ENCODE results near the gene NKD1. TPM values are rescaled to one million over a fixed set of nuclear protein-coding genes. Genes with fewer than 3 reads are reported as not detected.
"Not testable (repeated sequence)": the region's sequence is repeated elsewhere in the genome, so short reads cannot be mapped to it uniquely, and the experiment has no call there.

Gene NKD1
- total RNA-seq, 2 experiments from 2014 or later, result 0.91 to 1.1 TPM

DNA sequence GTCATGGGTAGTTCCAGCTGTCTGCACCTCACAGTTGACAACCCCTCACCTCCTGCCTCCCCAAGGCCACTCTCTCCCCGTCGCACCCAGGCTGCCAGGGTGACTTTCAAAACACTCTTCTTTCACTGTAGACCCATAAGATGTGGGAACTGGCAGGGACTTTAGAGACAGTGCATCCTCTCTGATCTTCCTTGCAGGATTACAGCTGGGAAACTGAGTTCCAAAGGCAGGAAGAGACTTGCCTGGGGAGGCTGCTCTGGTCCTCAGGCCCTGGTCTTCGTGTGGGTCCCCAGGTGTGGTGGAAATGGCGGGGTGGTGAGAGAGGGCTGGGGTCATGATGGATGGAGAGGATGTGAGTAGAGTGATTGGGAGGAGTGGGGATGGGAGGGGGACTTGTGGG is 21.9 kb upstream of the NKD1 start:
- no peak for ATAC-seq (ENCODE audit: low read depth)
- peaks cover 17% of the 10 kb centered on the region for H3K9me3 Mint-ChIP-seq
- no peaks in the 10 kb centered on the region for H3K36me3 Mint-ChIP-seq
- H3K4me1 Mint-ChIP-seq, result no peaks in the 10 kb centered on the region
- H3K27me3 Mint-ChIP-seq, result peaks cover 20% of the 10 kb centered on the region
- H3K27ac Mint-ChIP-seq, result no peak overlapping the region
- no peak overlapping the region for H3K4me3 Mint-ChIP-seq
- DNase-seq, result no peak
- POLR2A ChIA-PET, result no interaction called here

DNA sequence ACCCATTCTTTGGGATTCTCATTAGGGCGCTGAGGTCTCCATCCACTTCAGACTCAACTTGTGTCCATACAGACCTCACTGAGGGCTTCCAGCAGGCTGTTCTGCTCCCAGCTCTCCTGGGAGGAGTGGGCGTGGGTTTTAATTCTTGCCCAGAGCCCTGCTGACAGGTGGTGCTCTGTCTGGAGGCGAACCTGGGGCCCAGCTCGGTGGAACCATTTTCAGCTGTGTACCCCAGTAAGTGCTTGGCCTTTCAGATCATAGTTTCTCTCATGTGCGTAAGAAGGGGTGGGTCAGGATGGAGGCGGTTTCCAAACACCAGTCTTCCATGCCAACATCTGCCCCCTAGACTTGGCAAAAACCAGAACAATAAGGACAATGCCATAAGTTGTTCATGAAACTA is 21.4 kb upstream of the NKD1 start:
- H3K27ac Mint-ChIP-seq, result no peak overlapping the region
- H3K36me3 Mint-ChIP-seq, result no peaks in the 10 kb centered on the region
- H3K4me1 Mint-ChIP-seq, result no peaks in the 10 kb centered on the region
- POLR2A ChIA-PET, result no interaction called here
- no peak for DNase-seq
- no peak overlapping the region for H3K4me3 Mint-ChIP-seq
- ATAC-seq (ENCODE audit: low read depth), result no peak
- peaks cover 18% of the 10 kb centered on the region for H3K27me3 Mint-ChIP-seq
- H3K9me3 Mint-ChIP-seq, result peaks cover 17% of the 10 kb centered on the region

DNA sequence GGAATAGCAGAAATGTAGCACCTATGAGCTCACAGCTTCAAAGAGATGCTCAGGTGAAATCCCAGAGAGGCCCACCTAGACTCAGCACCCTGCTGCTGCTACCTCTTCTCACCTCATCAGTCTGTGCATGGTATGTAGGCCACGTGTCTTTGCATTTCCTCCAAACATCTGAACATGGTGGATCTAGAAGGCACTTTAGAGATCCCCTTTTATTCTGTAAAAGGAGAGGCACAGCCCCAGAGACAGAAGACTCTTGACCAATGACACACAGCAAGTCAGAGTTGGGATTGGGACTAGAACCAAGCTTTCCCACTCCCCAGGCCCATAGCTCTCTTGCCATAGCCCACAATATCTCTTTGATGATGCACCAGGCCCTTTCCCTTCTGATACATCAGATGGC is 19.4 kb upstream of the NKD1 start:
- POLR2A ChIA-PET, result no interaction called here
- no peaks in the 10 kb centered on the region for H3K36me3 Mint-ChIP-seq
- H3K27me3 Mint-ChIP-seq, result peaks cover 19% of the 10 kb centered on the region
- H3K9me3 Mint-ChIP-seq, result peaks cover 17% of the 10 kb centered on the region
- ATAC-seq (ENCODE audit: low read depth) (no peak), DNase-seq (no peak)
- no peak overlapping the region for H3K4me3 Mint-ChIP-seq
- no peak overlapping the region for H3K27ac Mint-ChIP-seq
- no peaks in the 10 kb centered on the region for H3K4me1 Mint-ChIP-seq

DNA sequence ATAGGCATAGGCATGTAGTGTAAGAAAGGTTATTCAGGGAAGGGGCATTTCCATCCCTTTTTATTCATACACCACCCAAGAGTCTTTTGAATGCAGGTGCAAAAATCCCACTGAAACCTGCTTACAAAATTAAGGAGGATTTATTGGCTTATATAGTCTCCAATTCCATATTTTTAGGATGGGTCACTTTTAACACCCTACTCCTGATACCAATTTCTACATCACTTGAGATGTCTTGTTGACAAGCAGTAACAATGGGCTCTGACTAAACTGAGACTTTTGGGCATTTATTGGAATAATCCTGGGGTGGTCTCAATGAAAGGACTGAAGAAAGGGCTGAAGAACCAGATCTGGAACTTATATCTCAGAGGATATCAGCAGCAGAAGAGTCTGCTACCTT is 18.9 kb upstream of the NKD1 start:
- POLR2A ChIA-PET, result no interaction called here
- Mint-ChIP-seq H3K4me1 (no peaks in the 10 kb centered on the region), H3K9me3 (peaks cover 17% of the 10 kb centered on the region)

DNA sequence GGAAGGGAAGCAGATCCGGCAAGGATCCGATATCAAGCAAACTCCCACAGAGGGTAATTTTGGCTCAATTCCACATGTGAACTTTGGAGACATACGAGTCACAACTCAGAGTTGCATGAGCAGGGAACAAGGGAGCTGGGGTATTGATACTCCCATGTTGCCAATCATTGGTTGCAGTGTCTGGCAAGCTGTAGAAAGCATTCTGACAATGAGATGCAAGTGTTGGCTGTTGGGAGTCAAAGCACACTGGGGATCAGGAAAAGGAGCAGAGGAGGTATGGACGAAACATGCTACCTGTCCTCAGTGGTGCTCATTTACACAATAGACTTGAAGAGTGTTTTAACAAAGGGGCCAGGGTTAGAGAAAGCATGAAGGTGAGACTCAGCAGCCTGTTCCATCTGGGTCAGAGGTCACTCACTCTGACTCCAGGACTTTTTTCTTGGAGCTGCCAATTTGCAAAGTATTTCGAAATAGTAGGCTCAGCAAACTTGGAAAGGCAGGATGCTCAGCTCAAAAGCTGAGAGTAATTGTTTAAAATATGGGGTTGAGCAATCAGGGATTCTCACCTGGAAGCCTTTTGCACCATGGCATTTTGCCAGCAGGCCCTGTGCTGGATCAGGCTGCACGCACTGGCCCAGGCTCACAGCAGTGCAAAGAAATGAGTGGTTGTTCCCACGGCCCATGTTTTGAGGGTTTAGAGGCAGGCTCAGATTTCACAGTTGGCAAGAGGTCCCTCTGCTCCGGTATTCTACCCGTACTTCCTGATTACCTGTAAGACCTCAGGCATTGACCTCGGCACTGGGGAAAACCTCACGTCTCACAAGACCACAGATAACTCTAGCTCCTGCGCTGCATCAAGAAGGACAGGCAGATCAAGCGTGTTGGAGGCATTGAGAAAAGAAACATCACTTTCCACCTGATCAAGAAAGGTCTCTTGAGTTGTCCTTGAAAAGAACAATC is 17.6 kb upstream of the NKD1 start:
- H3K27ac Mint-ChIP-seq, result no peak overlapping the region
- H3K36me3 Mint-ChIP-seq, result no peaks in the 10 kb centered on the region
- no peak overlapping the region for H3K4me3 Mint-ChIP-seq
- DNase-seq (no peak), ATAC-seq (ENCODE audit: low read depth) (no peak)
- POLR2A ChIA-PET, result no interaction called here
- H3K9me3 Mint-ChIP-seq, result peaks cover 17% of the 10 kb centered on the region
- H3K27me3 Mint-ChIP-seq, result peaks cover 22% of the 10 kb centered on the region
- no peaks in the 10 kb centered on the region for H3K4me1 Mint-ChIP-seq

More for the DNA sequence above, 18.9 kb upstream of the NKD1 start:
- no peak for ATAC-seq (ENCODE audit: low read depth)
- Mint-ChIP-seq H3K36me3 (no peaks in the 10 kb centered on the region), H3K4me3 (no peak overlapping the region), H3K27me3 (peaks cover 19% of the 10 kb centered on the region), H3K27ac (no peak overlapping the region)
- DNase-seq, result no peak

DNA sequence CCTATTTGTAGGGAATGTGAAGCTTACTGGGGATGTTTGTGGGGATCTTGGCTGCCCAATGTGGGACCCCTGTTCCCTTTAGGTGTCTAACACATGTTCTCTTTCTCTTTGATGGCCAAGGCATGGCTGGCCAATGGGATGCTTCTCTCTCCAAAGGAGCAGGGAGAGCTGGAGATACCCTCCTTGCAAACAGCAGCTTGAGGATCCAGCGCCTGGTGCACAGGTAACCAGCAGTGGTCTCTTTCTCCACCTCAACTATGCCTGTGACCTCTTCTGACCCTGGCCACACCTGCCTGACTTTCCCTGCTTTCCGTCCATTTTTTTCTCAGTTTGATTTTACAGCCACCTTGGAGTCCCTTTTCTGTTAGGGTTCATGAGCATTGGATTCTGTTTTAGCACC is 16.8 kb upstream of the NKD1 start:
- H3K4me1 Mint-ChIP-seq, result no peaks in the 10 kb centered on the region
- H3K27ac Mint-ChIP-seq, result no peak overlapping the region
- ATAC-seq (ENCODE audit: low read depth) (no peak), DNase-seq (no peak)
- peaks cover 16% of the 10 kb centered on the region for H3K27me3 Mint-ChIP-seq
- H3K9me3 Mint-ChIP-seq, result peaks cover 17% of the 10 kb centered on the region
- POLR2A ChIA-PET, result no interaction called here
- H3K36me3 Mint-ChIP-seq, result no peaks in the 10 kb centered on the region
- H3K4me3 Mint-ChIP-seq, result no peak overlapping the region

DNA sequence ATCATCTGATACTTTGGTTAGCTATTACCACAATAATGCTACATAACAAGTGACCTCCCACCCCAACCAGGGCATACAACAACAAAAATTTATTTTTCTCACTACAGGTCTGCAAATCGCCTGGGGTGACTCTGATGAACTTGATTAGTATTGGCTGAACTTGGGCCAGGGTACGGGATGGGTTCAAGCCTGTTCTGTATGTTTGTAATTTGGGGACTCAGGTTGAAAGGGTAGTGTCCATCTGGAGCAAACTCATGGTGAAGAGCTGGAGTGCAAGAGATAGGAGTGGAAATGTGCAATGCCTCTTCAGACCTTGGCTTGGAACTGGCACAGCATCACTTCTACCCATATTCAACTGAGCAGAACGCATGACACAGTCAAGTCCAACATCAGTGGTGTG is 16.3 kb upstream of the NKD1 start:
- DNase-seq (no peak), ATAC-seq (ENCODE audit: low read depth) (no peak)
- POLR2A ChIA-PET, result no interaction called here
- Mint-ChIP-seq H3K4me1 (no peaks in the 10 kb centered on the region), H3K4me3 (no peak overlapping the region), H3K27ac (no peak overlapping the region), H3K9me3 (peaks cover 17% of the 10 kb centered on the region), H3K36me3 (no peaks in the 10 kb centered on the region), H3K27me3 (peaks cover 15% of the 10 kb centered on the region)

DNA sequence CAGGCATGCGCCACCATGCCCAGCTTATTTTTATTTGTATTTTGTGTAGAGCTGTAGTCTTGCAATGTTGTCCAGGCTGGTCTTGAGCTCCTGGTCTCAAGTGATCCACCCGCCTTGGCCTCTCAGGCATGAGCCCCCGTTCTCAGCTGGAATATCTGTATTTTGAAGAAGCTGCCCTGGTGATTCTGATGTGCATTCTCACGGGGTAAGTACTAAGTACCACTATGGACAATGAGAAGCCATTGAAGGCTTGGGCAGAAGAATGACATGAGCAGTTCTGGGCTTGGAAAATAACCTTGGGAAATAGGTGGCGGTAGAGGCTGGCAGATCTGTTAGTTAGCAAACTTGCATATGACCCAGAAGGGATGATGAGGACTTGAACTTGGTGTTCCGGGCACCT is 15.6 kb upstream of the NKD1 start:
- POLR2A ChIA-PET, result no interaction called here
- H3K4me1 Mint-ChIP-seq, result no peaks in the 10 kb centered on the region
- no peak for DNase-seq
- H3K9me3 Mint-ChIP-seq, result peaks cover 17% of the 10 kb centered on the region
- no peaks in the 10 kb centered on the region for H3K36me3 Mint-ChIP-seq
- no peak for ATAC-seq (ENCODE audit: low read depth)
- peaks cover 15% of the 10 kb centered on the region for H3K27me3 Mint-ChIP-seq
- no peak overlapping the region for H3K4me3 Mint-ChIP-seq
- H3K27ac Mint-ChIP-seq, result no peak overlapping the region

DNA sequence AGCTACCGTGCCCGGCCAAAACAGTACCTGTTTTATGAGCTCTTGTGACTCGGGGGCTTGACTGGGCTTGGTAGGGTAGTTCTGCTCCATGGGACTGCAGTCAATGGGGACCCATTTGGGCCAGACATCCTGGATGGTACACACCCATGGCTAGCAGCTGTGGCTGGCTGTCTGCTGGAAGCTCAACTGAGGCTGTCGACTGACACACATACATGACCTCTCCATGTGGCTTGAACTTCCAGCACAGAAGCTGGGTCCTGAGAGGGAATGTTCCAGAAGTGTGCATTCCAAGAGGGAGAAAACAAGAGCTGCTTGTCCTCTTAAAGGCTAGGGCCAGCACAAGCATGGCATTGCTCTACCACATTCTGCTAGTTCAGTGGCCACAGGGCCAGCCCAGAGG is 14.9 kb upstream of the NKD1 start:
- Mint-ChIP-seq H3K36me3 (no peaks in the 10 kb centered on the region), H3K27ac (no peak overlapping the region), H3K27me3 (peaks cover 18% of the 10 kb centered on the region), H3K4me1 (no peaks in the 10 kb centered on the region), H3K4me3 (no peak overlapping the region), H3K9me3 (peaks cover 17% of the 10 kb centered on the region)
- DNase-seq (no peak), ATAC-seq (ENCODE audit: low read depth) (no peak)
- POLR2A ChIA-PET, result no interaction called here

DNA sequence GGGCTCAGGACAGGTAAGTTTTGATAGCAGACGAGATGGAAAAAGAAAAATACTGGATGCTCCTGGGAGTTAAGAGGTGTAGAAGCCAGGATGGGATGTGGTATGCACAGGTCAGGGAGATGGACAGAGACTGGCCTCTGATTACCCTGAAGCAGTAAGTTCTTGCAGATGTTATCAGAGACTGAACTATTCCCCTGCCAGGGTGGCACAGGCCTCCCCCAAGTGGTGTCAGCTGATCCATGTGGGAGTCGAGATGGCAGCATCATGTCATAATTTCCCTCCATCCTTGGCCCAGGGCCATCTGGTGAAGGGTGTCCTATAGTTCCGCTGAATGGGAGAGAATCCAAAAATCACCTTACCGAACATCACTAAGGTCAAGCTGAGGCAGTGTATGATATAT is 14.1 kb upstream of the NKD1 start:
- H3K36me3 Mint-ChIP-seq, result no peaks in the 10 kb centered on the region
- H3K4me1 Mint-ChIP-seq, result no peaks in the 10 kb centered on the region
- DNase-seq, result no peak
- ATAC-seq (ENCODE audit: low read depth), result no peak
- H3K27me3 Mint-ChIP-seq, result peaks cover 26% of the 10 kb centered on the region
- H3K4me3 Mint-ChIP-seq, result no peak overlapping the region
- peaks cover 11% of the 10 kb centered on the region for H3K9me3 Mint-ChIP-seq
- H3K27ac Mint-ChIP-seq, result no peak overlapping the region
- POLR2A ChIA-PET, result no interaction called here

DNA sequence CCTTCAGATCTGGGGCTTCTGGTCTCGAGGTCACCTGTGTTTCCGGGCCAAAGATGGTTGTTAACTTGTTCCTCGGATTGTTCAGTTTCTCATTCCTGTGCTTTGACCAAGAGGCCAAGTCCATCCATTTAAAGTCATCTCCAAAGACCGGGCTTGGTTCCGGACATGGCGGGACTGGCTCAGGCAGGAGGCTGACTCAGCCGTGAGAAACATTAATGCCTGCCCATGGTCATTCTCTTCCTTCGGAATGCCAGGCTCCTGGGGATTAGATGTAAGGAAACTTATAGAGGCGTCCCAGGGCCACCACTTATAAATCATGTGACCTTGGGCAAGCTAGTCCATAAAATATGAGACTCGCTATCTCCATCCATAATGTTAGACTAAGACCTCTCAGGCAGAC is 13.6 kb upstream of the NKD1 start:
- H3K27ac Mint-ChIP-seq, result no peak overlapping the region
- H3K4me3 Mint-ChIP-seq, result no peak overlapping the region
- peaks cover 26% of the 10 kb centered on the region for H3K27me3 Mint-ChIP-seq
- no peaks in the 10 kb centered on the region for H3K4me1 Mint-ChIP-seq
- ATAC-seq (ENCODE audit: low read depth) (no peak), DNase-seq (no peak)
- H3K36me3 Mint-ChIP-seq, result no peaks in the 10 kb centered on the region
- H3K9me3 Mint-ChIP-seq, result peaks cover 7% of the 10 kb centered on the region
- POLR2A ChIA-PET, result no interaction called here

DNA sequence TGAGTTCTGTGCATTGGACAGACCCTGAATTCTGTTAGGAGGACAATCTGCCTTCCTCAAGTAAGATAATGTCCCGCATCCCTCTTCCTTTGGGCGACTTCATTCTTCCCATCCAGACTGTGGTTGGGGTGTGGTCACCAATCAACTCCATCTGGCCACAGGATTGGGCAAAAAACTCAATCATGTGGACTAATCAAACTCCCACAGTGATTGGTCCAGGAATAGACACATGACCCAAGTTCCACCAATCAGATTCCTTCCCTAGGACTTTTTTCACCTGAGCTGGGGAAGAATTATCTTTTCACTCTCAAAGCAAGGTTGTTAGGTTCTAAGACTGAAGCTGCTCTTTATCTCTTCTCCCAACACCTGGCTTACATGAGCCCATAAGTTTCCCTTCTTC is 13.2 kb upstream of the NKD1 start:
- ATAC-seq (ENCODE audit: low read depth) (no peak), DNase-seq (no peak)
- peaks cover 7% of the 10 kb centered on the region for H3K9me3 Mint-ChIP-seq
- no peaks in the 10 kb centered on the region for H3K36me3 Mint-ChIP-seq
- peaks cover 25% of the 10 kb centered on the region for H3K27me3 Mint-ChIP-seq
- no peak overlapping the region for H3K27ac Mint-ChIP-seq
- POLR2A ChIA-PET, result no interaction called here
- no peaks in the 10 kb centered on the region for H3K4me1 Mint-ChIP-seq
- H3K4me3 Mint-ChIP-seq, result no peak overlapping the region

DNA sequence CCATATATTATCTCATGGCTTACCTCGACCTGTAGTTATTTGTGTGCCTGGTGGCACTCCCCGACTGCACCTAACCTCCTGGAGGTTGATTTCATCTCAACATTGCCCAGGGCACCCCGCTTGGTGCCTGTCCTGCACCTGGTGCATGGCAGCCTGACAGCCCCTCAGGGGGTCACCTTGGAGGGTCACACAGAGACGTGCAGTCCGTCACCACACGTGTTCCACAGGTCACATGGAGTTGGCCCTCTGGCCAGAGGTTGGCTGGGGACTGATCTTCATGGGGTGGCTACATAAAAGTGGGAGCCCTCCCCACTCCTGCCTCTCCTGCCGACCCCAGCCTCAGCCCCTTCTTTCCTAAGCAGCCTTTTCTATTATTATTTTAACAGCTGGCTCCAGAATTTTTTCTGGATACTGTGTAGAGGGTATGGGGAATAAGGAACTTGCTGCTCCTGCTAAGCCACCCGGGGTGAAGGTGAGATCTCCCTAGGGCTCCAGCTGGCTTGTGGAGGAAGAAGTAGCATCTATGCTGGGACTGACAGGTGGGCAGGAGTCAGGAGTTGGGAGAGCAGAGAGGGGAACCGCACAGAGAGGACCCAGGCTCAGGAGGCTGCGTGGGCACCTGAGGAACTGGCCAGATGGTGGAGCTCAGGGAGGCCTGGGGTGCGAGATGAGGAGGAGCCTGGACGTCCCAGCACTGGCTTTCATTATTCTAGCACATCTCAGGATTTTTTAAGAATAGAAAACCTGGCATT is 12.5 kb upstream of the NKD1 start:
- H3K4me3 Mint-ChIP-seq, result no peak overlapping the region
- ATAC-seq (ENCODE audit: low read depth) (no peak), DNase-seq (no peak)
- no peaks in the 10 kb centered on the region for H3K4me1 Mint-ChIP-seq
- H3K27me3 Mint-ChIP-seq, result peaks cover 28% of the 10 kb centered on the region
- peaks cover 2% of the 10 kb centered on the region for H3K9me3 Mint-ChIP-seq
- no peak overlapping the region for H3K27ac Mint-ChIP-seq
- H3K36me3 Mint-ChIP-seq, result no peaks in the 10 kb centered on the region
- POLR2A ChIA-PET, result no interaction called here

DNA sequence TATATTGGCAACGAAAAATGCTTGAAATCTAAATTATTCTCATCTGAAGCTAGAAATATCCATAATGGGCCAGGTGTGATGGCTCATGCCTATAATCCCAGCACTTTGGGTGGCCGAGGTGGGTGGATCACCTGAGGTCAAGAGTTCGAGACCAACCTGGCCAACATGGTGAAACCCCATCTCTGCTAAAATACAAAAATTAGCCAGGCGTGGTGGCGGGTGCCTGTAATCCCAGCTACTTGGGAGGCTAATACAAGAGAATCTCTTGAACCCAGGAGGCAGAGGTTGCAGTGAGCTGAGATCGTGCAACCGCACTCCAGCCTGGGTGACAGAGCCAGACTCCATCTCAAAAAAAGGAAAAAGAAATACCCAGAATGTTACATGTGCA is 11.9 kb upstream of the NKD1 start:
- H3K4me3 Mint-ChIP-seq; ATAC-seq (ENCODE audit: low read depth); H3K36me3 Mint-ChIP-seq; POLR2A ChIA-PET; DNase-seq; H3K9me3 Mint-ChIP-seq; H3K27ac Mint-ChIP-seq; H3K4me1 Mint-ChIP-seq: not testable (repeated sequence)
- peaks cover 31% of the 10 kb centered on the region for H3K27me3 Mint-ChIP-seq
